Fibroblast of skin of abdomen (primary cell): ENCODE data around the gene SPRING1.
A peak's percentile ranks its signal among the peaks of the same experiment; 100 is the strongest.

Experiments
- DNase-seq: peaks from one replicate; pipeline ENCODE4 v3.0.0-alpha.2; 2013

The SPRING1 gene

DNA sequence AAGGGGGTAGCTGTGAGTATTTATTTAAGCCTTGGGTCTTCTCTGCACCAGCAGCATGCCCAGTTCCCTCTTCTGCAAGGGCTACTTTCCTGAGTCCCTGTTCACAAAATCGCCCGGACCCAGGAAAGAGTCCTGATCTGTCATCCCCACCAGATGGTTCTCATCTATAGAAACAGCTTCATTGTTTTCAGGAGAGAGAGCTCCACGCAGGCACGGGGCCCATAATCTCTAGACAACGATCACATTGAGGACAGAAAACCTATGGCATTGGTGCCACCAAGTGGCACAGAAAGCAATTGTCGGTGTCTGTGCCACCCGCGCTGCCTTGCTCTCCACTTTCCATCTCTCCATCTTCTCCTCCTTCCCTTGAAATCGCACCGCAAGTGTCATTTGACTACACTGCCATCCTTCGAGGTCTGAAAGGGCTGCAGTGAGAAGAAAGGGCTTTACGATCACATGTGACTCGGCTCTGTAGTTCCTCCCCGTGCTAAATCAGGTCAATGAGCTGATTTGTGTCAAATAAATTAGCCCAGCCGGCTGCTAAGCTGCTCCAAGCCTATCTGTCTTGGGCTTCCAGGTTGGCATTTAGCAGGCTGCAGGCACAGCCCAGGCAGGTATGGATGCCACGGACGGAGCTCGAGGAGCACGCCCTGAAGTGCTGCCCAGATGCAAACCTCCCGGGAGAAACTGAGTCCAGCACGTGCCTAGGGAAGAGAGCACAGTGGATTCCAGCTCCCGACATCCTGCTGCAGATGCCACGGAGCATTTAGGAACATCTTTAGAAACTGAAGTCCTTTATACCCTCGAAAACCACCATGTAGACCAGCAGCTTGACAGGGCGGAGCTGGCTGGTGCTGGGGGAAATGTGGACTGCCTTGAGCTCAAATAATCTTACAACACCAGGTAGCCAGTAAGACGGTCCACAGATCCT lies 28.8 kb downstream of the SPRING1 start:
- DNase-seq: peak; percentile 71

DNA sequence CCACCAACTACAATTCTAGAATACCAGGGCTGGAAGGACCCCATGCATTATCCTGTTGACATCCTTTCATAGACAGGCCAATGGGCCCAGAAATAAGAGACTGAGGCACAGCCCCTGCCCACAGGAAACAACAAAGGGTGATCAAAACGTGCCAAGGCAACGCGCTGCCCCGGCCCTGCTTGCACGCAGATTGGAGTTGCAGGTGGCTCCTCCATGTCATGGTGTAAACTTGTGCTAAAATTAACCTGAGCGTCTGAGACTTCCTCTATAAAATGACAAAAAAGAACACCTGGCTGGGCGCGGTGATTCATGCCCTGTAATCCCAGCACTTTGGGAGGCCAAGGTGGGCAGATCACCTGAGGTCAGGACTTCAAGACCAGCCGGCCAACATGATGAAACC lies 30.1 kb downstream of the SPRING1 start:
- DNase-seq: no peak

DNA sequence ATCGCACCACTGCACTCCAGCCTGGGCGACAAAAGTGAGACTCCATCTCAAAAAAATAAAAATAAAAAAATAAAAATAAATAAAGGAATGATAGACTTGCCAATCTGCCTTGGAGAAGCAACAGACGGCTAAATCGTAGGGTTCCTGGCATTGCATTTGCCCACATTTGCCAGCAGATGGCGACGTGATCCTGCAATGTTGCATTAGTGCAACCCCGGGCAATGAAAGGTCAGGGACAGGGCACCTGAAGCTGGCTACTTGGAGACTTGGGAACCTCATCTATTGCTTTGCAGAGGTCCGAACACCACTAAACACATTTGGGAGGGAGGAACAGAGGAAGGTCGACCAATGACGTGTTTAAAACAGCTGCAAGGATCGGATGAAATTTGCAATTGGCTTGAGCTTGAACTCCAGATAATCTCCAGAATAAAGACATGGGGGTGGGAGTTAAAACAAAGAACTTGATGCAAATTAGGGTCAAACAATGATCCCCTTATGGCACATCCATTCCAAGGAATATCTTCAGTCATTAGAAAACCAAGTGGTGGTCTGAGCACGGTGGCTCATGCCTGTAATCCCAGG lies 34.6 kb downstream of the SPRING1 start:
- DNase-seq: peak; percentile 44

GRCh38 chr12:116701432-116701831 lies 36.4 kb downstream of the SPRING1 start:
- no peak for DNase-seq

DNA sequence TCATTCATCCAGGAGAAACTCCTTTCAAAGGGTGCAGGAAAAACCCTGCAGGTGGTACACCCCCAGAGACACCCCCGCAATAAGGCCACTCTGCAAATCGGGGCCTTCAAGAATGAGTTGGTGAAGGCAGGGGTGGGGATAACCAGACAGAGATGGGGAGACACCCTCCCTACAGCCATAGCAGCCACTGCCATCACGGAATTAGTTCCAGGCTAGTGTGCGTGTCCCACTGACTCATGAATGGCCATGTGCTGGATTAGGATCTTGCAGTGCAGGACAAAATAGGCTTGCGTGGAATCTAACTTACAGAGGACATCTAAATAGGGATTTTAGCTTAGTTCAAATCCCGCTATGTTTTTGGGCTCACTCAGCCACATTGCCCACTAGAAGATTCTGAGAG lies 37.8 kb downstream of the SPRING1 start:
- no peak for DNase-seq

- DNase-seq: no peak
Observed at GRCh38 chr12:116698554-116699075, 39.3 kb downstream of the SPRING1 start.

DNA sequence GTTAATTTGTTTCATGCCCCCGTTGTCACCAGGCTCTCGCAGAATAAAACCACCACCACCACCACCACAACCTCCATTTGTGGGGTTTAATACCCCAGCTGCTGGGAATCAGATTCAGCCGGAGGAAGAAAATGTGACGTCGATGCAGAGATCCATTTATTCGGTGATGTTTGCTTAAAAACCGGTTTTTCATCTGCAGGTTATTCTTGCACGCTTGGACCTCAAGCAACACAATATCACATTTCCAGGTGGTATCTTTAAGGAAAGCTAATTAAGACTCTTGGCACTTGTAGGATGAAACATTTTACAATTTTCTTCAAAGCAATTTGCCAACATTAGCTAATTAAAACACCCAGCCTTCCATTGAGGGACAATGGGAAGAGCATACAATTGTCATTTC lies 39.8 kb downstream of the SPRING1 start:
- no peak for DNase-seq

- no peak for DNase-seq
Observed at GRCh38 chr12:116697716-116698115, 40.2 kb downstream of the SPRING1 start.

DNA sequence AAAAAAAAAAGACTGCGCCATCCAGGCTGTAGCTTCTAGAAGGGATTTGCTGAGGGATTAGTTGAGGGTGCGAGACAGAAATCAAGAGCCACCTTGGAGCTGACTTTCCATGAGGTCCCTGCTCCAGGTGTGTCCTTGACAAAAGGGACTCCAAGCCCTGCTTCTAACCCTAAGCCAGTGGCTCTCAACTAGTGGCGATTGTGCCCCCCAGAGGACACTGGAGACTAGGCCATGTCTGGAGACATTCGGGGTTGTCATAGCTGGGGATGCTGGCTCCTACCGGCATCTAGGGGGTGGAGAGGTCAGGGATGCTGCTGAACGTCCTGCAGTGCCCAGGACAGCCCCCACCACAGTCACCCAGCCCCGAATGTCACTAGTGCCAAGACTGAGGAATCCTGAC lies 40.6 kb downstream of the SPRING1 start:
- no peak for DNase-seq

DNA sequence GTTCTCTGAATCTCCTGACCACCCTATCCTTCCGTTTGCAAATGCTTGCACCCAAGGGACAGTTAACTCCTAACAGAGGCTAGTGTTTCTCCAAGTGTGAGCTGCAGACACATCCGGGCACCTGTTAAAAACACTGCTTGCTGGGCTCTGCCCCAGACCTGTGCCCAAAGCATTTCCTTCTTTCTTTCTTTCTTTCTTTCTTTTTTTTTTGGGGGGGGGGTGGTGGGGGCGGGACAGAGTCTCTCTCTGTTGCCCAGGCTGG lies 42.5 kb downstream of the SPRING1 start:
- no peak for DNase-seq

GRCh38 chr12:116694653-116695463 lies 43.0 kb downstream of the SPRING1 start:
- no peak for DNase-seq

DNA sequence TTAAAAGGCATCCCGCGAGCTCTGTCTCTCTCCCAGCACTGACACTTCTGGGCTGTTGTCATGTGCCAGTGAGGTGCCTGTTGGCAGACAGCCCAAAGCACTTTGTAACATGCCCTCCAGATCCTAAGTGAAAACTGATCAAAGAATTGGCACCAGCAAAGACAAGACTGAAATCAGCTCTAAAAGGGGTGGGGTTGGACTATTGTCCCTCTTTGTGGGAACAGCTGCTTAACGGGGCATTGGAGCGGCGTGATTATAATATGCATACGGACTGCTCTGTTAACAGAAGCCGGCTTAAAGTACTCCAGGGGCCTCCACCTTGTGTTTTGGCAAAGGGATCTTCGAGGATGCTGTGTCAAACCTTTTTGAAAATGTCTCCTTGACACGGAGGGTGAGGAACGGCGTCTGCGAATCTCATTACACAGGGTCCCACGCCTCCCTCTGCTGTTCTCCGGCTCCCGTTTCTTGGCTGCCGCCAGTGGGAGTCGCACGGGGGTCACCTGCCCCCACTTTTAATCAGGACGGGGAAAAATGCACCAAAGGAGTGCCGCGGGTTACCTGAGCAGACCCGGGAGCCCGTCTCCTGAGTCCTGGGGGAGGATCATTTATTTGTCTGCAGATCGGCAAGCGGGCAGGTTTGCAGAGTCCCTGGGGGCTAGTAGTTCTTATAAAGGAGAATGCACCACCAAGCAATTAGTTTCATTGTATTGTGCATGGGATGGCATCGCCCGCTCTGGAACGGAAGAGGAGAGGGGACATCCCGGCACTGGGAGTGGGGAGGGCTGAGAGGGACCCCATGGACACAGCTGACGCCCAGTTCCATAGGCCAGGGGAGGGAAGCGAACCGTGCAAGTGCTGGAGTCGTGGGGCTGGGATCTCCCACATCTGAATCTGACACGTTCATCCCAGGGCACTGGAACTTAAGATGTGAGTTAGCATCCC lies 44.3 kb downstream of the SPRING1 start:
- no peak for DNase-seq

GRCh38 chr12:116692605-116693004 lies 45.3 kb downstream of the SPRING1 start:
- no peak for DNase-seq

DNA sequence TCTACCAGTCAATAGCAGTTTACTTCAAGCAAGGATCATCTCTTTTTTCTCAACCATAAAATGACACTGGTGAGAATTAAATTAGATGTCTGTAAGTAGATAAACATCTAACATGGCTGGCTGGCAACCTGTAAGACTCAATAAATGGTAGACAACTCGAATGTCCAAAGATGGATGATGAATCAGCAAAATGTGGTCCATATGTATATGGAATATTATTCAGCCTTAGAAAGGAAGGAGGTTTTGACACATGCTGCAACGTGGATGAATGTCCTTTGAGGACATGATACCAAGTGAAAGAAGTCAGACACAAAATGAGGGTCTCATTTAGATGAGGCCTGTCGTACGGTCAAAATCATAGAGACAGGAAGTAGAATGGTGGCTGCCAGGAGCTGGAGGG lies 46.2 kb downstream of the SPRING1 start:
- DNase-seq: no peak

DNA sequence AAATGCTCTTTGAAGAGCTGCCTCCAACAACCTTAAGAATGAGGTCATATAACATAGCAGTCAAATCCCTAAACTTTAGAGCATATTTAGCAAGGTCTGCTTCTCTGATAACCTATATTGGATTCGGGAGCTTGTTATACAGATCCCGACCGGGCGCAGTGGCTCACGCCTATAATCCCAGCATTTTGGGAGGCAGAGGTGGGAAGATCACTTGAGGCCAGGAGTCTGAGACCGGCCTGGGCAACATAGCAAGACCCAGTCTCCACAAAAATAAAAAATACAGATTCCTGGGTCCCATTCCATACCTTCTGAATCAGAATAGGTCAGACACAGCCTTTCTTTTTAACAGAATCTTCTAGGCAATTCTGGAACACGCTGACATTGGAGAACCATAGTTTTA lies 46.7 kb downstream of the SPRING1 start:
- DNase-seq: no peak

GRCh38 chr12:116689979-116690744 lies 47.7 kb downstream of the SPRING1 start:
- no peak for DNase-seq

DNA sequence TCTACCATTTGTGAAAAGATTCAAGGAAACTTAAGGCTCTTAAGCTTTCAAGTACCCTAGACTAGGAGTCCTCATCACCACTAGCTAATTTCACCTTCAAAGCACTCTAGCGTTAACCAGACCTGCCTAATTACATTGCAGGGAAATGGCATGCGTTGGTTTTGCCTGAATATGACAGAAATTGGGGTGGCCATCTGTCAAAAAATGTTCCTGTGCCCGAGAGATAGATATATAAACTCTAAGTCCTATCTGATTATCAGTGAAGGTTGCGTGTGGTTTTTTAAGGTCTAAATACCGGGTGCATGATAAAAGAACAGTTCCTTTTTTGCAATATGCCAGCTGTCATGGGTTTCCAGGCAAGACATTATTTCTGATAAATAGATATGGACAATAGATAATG lies 48.3 kb downstream of the SPRING1 start:
- DNase-seq: no peak
